Choroid plexus epithelial cell (primary cell): ENCODE measurements around the gene CCDC91.

Experiments
- DNase-seq: peaks from one replicate; pipeline ENCODE4 v3.0.0-alpha.2; 2010; ENCODE audit warnings: low read depth
- H3K4me3 ChIP-seq: 2 replicates; pipeline ENCODE4 v1.5.1; 2011; ENCODE audit warnings: low read depth, mild to moderate bottlenecking, control low read depth, low read length, moderate library complexity
- TF ChIP-seq, protein P1 (sequence below): conservative IDR thresholded peaks from 2 replicates; pipeline ENCODE4 v1.5.1; 2011; ENCODE audit warnings: low read depth, mild to moderate bottlenecking, control low read depth, inconsistent platforms, low read length, moderate library complexity

Gene CCDC91

DNA sequence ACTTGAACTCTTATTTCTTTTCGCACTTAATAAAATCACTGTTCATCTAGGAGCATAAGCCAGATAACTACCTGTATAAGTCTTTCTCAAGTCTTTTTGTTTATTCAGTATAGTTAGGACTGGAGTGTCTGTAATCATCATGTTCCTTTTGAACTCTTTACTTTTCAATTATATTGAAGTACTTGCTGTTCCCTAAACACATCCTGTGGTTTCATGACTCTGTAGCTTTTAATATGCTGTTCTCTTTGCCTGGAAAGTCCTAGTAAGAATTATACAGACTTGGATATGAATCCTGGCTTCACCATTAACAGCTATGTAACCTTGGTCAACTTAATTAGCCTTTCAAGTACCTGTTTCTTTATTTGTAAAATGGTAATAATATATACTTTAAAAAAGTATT lies 88.2 kb downstream of the CCDC91 start:
- no peak overlapping the region for H3K4me3 ChIP-seq
- DNase-seq, result peak; percentile 8
- TF ChIP-seq, protein P1, sequence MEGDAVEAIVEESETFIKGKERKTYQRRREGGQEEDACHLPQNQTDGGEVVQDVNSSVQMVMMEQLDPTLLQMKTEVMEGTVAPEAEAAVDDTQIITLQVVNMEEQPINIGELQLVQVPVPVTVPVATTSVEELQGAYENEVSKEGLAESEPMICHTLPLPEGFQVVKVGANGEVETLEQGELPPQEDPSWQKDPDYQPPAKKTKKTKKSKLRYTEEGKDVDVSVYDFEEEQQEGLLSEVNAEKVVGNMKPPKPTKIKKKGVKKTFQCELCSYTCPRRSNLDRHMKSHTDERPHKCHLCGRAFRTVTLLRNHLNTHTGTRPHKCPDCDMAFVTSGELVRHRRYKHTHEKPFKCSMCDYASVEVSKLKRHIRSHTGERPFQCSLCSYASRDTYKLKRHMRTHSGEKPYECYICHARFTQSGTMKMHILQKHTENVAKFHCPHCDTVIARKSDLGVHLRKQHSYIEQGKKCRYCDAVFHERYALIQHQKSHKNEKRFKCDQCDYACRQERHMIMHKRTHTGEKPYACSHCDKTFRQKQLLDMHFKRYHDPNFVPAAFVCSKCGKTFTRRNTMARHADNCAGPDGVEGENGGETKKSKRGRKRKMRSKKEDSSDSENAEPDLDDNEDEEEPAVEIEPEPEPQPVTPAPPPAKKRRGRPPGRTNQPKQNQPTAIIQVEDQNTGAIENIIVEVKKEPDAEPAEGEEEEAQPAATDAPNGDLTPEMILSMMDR, result no peak

DNA sequence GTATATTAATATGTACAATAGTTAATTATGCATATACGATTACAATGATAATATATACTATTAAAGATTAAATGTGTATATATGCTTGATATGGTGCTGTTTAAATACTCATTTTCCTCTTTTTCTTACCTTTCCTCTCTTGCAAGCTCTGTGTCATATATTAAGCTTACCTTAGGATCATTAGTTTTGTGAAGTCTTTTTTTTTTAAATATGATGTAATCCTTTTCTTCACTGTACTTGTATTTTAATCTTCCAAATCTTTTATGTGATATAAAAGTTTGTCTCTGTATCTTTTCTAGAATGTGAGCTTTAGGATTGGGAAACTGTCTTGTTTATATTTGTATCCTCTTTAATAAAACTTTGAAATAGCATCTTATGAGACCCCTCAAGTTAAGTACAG lies 88.7 kb downstream of the CCDC91 start:
- DNase-seq, result no peak
- no peak overlapping the region for H3K4me3 ChIP-seq
- TF ChIP-seq, protein P1, result no peak

DNA sequence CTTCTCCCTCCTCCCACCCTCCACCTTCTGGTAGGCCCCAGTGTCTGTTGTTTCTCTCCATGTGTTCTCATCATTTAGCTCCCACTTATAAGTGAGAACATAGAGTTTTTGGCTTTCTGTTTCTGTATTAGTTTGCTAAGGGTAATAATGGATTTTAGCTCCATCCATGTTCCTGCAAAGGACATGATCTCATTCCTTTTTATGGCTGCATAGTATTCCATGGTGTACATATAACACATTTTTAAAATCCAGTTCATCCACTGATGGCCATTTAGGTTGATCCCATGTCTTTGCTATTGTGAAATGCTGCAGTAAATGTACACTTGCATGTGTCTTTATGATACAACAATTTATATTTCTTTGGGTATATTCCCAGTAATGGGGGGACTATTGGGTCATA lies 96.1 kb downstream of the CCDC91 start:
- TF ChIP-seq, protein P1, result no peak
- no peak for DNase-seq
- no peak overlapping the region for H3K4me3 ChIP-seq

DNA sequence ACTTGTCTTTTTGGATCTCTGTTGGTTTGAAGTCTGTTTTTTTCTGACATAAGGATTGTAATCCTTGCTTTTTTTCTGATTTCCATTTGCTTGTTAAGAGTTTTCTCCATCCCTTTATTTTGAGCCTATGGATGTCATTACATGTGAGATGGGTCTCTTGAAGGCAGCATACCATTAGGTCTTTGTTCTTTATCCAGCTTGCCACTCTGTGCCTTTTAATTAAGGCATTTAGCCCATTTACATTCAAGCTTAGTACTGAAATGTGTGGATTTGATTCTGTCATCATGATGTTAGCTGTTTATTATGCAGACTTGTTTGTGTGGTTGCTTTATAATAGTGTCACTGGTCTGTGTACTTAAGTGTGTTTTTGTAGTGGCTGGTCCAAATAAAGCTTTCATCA lies 100.0 kb downstream of the CCDC91 start:
- TF ChIP-seq, protein P1, result no peak
- peak; percentile 5 for DNase-seq
- H3K4me3 ChIP-seq, result no peak overlapping the region

DNA sequence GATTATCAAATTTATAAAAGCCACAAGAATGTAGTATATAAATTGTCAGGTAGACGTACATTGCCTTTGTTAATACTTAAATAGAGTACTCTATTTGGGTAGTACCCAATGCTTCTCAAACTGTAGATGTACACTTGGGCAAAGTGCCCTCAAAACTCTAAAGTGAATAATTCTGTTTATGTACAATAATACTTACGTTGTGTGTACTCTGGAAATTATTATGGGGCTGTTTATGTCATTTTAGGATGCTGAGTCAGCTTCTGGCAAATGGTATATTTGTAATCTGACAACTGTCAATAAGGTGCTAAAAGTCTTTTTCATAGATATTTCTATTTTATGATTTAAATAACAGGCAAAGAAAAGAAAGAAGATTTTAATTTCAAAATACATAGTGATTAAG lies 102.4 kb downstream of the CCDC91 start:
- no peak for DNase-seq
- TF ChIP-seq, protein P1, result no peak

DNA sequence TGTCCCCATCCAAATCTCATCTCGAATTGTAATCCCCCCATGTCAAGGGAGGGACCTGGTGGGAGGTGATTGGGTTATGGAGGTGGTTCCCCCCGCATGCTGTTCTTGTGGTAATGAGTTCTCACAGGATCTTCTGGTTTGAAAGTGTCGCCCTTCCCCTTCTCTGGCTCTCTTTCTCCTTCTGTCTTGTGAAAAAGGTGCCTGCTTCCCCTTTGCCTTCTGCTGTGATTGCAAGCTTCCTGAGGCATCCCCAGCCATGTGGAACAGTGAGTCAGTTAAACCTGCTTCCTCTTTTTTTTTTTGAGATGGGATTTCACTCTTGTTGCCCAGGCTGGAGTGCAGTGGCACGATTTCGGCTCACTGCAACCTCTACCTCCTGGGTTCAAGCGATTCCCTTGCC lies 104.0 kb downstream of the CCDC91 start:
- DNase-seq, result no peak
- no peak overlapping the region for H3K4me3 ChIP-seq
- TF ChIP-seq, protein P1, result no peak

More for the DNA sequence above, 102.4 kb downstream of the CCDC91 start:
- no peak overlapping the region for H3K4me3 ChIP-seq

DNA sequence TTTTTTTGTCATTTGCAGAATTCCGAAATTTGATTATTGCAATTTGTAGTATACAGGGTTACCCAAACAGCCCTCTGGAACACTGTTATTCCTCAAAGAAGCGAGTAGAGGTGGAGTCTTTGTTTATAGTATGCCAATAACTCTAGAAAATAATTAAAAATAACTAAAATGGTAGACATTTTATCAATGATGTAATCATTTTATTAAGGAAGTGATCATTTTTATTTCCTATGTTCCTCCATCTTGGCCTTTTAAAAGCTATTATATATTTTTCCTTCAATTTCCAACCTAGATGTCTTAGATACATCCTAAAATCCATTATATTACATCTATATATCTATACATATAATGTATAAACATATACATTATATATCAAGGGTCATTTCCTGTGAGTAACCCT lies 106.0 kb downstream of the CCDC91 start:
- H3K4me3 ChIP-seq, result no peak overlapping the region
- no peak for DNase-seq
- TF ChIP-seq, protein P1, result no peak
